IMR-90 (cell line): ENCODE measurements around the gene NTN4.

Source experiments
- CHD1 ChIP-seq: IDR thresholded peaks from 2 replicates; pipeline ENCODE4 v1.6.1; 2012; ENCODE audit warnings: low read depth, low read length, improper control_type of control experiment
- CTCF ChIP-seq: conservative IDR thresholded peaks from 2 replicates; pipeline ENCODE4 v1.5.1; 2012; ENCODE audit warnings: mild to moderate bottlenecking, low read depth, low read length, improper control_type of control experiment
- RAD21 ChIP-seq: IDR thresholded peaks from 2 replicates; pipeline ENCODE4 v1.6.1; 2012; ENCODE audit warnings: low read length, improper control_type of control experiment

DNA sequence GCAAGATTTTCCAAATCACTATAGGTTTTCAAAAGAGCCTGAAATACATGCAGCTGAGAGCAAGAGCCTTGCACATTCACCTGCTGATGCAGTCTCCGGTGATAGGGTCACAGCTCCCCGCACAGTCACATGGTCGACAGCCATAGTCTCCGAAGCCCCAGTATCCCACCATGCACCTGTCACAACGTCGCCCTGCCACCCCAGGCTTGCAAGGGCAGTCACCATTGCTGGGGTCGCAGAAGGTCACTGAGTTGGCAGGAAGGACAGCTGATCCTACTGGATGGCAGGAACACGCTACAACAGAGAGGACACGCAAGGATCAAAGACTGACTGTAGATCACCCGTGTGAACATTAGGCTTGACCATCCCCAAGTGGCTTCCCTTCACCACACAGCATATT, 107.1 kb downstream of the NTN4 start:
- no peak for TF ChIP-seq CTCF
- no peak for TF ChIP-seq RAD21
- TF ChIP-seq CHD1 = no peak
